HG03108 (cell line): ENCODE results near the gene CD8A.
"Not testable (repeated sequence)": the region's sequence is repeated elsewhere in the genome, so short reads cannot be mapped to it uniquely, and the experiment has no call there.

Experiments used
- ATAC-seq: cut with Tn5 transposase; IDR thresholded peaks from one replicate; pipeline ENCODE4 v1.9.1; 2021; ENCODE audit warnings: moderate library complexity; ENCODE audit not compliant: unreplicated experiment

CD8A gene

DNA sequence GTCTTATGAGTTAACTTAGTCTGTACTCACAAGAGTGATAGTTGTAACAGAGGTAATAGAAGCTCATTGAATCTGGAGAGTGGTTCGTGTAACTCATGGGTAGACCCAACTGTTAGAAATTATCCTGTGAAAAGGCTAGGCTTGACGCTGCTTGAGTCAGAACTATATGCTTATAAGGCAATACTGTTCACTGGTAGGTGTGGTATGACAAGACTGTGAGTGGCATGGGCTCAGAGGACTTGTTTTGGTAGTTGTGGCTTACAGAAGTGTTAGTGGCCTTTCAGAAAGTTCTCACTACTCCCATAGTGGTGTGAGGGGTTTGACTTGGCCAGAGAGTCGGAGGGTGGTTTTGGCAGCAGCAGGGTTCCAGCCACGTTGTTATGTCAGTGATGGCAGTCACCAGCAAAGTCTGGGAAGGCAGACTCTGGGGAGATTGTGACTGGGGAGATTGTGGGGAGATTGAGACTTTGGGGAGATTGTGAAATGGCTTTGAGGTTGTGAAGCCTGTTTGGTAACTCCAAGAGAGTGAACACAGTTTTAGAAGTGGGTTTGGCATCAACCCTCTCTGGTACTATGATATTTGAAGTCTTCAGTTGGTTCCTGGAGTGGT is 48.7 kb downstream of the CD8A start:
- not testable (repeated sequence) for ATAC-seq

DNA sequence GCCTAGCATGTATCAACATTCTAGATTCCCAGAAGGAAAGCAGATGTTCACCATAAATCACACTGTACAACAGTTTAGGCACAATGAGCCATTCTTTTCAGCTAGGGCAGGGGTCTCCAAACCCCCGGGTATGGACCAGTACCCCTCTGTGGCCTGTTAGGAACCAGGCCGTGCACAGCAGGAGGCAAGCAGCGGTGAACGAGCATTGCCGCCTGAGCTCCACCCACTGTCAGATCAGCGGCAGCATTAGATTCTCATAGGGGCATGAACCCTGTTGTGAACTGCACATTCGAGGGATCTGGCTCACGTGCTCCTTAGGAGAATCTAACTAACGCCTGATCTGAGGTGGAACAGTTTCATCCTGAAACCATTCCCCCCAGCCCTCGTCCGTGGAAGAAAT is 50.8 kb downstream of the CD8A start:
- ATAC-seq = not testable (repeated sequence)

DNA sequence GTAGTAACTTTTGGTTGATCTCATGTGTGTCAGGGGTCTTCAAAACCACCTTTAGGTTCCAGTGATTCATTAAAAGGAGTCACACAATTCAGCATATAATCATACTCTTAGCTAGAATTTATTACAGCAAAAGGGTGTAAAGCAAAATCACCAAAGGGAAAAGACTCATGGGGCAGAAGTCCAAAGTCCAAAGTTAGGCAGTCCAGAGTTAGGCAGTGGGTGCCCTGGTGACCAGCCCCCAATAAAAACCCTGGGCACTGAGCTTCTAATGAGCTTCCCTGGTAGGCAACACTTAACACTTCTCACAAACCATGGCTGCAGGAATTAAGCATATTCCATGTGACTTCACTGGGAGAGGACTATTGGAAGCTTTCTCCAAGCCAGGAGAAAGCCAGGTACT is 51.2 kb downstream of the CD8A start:
- ATAC-seq = not testable (repeated sequence)

DNA sequence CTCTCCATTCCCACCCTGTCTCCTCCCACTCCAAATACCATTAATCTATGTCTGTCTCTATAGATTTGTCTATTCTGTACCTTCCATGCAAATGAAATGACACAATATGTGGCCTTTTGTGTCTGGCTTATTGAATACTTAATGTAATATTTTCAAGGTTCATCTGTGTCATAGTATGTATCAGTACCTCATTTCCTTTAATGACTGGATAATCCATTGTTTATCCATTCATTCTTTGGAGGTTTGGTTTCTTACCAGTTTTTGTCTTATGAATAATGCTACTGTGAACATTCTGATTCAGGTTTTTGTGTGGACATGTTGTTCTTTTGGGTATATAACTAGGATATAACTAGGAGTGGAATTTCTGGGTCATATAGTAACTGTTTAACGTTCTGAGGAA is 55.8 kb downstream of the CD8A start:
- ATAC-seq = not testable (repeated sequence)
